AG09319 (cell line): ENCODE results near the gene PCSK5.

Source experiments
- DNase-seq: peaks from one replicate; pipeline ENCODE4 v3.0.0-alpha.2; 2010; ENCODE audit warnings: low read depth; ENCODE audit errors: extremely low read depth
- TF ChIP-seq, protein P1 (sequence below): IDR thresholded peaks from 2 replicates; pipeline ENCODE4 v1.5.1; 2011; ENCODE audit warnings: low read depth, mild to moderate bottlenecking, inconsistent platforms, low read length, moderate library complexity

Gene PCSK5

DNA sequence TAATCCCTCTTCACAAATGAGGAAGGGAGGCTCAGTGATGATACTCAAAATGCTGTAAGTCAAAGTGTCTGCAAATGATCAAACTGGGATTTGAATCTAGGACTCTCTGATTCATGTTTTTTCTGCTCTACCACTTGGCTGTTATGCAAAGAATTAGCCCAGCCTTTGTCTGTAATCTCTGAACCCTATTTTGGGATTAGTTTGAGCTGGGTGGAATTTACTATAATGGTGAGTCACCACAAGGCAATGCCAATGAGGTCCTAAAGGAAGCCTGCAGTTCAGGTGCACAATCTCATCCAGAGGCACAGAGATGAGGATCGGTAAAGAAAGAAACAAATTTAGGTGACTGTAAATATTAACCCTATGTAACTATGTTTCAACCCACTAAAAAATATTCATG is 474.6 kb downstream of the PCSK5 start:
- DNase-seq = no peak
- TF ChIP-seq, protein P1, sequence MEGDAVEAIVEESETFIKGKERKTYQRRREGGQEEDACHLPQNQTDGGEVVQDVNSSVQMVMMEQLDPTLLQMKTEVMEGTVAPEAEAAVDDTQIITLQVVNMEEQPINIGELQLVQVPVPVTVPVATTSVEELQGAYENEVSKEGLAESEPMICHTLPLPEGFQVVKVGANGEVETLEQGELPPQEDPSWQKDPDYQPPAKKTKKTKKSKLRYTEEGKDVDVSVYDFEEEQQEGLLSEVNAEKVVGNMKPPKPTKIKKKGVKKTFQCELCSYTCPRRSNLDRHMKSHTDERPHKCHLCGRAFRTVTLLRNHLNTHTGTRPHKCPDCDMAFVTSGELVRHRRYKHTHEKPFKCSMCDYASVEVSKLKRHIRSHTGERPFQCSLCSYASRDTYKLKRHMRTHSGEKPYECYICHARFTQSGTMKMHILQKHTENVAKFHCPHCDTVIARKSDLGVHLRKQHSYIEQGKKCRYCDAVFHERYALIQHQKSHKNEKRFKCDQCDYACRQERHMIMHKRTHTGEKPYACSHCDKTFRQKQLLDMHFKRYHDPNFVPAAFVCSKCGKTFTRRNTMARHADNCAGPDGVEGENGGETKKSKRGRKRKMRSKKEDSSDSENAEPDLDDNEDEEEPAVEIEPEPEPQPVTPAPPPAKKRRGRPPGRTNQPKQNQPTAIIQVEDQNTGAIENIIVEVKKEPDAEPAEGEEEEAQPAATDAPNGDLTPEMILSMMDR = no peak

DNA sequence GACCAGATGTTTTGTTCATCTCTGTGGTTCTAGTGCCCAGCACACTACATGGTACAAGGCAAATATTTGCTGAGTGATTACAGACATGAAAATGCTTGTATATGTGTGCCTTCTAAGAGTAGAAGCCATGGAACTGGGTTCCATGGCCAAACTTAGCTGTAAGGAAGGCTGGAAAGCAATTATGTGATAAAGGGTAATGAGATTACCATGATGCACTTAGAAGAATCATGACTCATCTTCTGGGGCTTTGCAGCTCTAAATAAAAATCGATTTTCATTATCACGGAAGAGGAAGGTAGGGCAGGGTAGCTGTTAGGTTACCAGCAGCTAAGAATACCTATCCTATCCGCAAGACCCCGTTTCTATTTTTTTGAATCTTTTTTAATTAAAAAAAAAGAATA is 475.8 kb downstream of the PCSK5 start:
- TF ChIP-seq, protein P1 = no peak
- no peak for DNase-seq

DNA sequence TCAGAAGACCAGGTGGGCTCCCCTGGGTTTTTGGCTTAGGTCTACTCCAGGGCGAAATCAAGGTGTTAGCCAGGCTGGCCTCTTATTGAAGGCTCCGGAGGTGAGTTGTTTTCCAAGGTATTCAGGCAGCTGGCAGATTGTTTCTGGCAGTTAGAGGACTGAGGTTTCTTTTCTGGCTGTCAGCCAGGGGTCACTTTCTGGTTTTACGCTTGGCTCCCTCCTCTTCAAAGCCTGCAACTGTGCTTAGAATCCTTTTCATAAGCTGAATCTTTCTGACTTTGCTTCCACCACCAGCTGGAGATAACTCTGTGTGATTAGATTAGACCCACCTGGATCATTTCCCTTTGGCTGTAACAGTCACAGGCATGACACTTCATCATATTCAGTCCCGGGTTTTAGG is 479.1 kb downstream of the PCSK5 start:
- DNase-seq = no peak
- TF ChIP-seq, protein P1 = no peak

DNA sequence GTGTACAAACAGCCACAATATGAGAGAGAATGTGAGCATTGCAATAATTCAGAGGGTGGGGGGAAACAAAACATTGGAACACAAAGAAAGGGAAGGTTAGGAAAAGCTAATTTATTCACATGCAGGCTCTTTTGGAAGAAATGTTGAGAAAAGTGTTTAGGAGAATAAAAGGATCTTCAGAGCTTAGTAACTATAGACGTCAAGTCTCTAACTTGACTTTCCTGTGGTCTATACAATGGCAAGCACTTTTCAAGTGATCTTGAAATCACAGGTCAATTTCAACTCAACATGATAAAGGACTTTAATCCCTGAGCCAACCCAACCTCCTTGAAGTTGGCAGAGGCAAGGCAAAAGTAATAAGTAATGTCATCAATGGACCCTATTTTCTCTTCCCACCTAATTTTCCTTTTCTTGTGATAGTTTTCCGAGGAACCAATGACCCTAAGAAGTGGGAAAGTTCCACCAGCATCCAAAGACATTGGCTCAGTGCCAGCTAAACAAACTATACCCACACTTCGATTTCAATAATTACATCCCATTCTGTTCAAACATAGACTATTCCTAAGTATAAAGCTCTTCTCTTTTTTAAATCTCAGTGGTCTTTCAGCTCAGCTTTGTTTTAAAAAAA is 480.0 kb downstream of the PCSK5 start:
- DNase-seq = no peak
- TF ChIP-seq, protein P1 = no peak

DNA sequence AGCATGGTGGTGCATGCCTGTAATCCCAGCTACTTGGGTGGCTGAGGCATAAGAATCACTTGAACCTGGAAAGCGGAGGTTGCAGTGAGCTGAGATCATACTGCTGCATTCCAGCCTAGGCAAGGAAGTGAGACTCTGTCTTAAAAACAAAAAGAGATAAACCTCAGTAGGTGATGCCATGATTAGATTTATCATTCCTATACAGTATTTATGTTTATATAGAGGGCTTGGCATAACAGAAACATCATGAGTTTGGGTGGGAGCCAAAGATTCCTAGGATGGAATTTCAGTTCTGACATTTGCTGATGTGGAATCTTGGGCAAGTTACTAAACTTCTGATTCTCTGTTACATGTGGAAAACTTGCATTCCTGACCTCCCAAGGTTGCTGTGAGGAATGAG is 481.4 kb downstream of the PCSK5 start:
- TF ChIP-seq, protein P1 = no peak
- DNase-seq = no peak

DNA sequence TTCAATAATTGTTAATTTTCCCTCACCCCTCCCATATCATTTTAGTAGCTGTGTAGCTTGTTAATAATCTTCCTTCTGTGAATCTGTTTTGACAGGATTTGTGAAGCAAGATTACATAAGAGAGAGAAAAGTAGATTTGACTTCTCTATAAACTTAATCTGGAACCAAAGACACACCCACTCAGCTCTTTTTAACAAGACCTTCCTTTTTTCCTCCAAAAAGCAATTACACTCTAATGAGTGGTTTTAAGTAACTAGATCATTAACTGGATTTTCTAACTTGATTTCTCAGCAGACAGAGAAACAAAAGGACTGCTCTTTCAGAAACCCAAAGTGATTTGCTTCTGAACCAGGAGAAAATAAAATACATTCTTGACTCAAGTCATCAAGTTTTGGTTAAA is 481.9 kb downstream of the PCSK5 start:
- TF ChIP-seq, protein P1 = no peak
- DNase-seq = no peak

DNA sequence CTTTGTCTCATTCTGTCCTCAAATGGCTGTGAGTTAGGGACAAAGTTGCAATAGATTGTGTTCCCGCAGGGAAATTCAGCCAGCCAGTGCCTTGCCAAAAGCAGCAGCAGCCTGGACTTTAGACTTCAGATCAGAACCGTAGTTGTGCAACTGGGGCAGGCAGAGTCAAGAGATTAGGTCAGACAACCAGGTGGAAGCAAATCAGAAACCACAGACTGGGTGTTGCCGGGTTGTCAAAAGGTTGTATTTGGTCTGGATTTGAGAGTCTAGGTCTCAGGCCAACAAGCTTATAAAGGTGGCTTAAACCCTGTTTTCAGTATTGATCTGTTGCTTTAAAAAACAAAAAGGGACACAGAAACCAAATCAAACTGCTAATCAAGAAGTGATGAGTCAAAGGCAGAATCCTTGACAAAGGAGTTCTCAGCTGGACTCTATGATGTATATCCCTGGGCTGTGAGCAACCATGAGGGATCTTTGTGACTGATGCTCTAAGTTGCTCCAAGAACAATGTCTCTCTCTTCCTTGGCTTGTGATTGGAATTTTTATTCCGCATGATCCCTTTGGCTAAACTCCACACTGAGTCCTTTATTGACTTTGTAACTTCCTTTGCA is 482.8 kb downstream of the PCSK5 start:
- TF ChIP-seq, protein P1 = no peak
- no peak for DNase-seq
